Measurements from ENCODE around the gene HYAL3. TPM values are rescaled to one million over a fixed set of nuclear protein-coding genes. Genes with fewer than 3 reads are reported as not detected.

HYAL3 gene
- total RNA-seq, 1 donor from 2014 or later = 8.1 TPM

- Histone ChIP-seq H3K4me1 (peaks cover 55% of the 10 kb centered on the region), H3K4me3 (peak overlapping the region; percentile 47 to 61), H3K27me3 (no peaks in the 10 kb centered on the region), H3K36me3 (peaks cover 0 to 5% of the 10 kb centered on the region in 2 donors), H3K9me3 (no peaks in the 10 kb centered on the region), H3K27ac (peak overlapping the region; percentile 91)
- TF ChIP-seq POLR2AphosphoS5 (IDR thresholded peaks at IDR 0.05; ENCODE audit: insufficient read depth in 1 of 2, low read depth in 1 of 2) (no peak), POLR2A (IDR thresholded peaks at IDR 0.05) (no peak), CTCF (IDR thresholded peaks at IDR 0.05) (no peak)
- DNase-seq (ENCODE audit: extremely low spot score in 2 of 2) = no peak
- intact Hi-C loops (cut with DNase I) = loop anchor here (2.0 kb wide), 1 partner anchor 23 kb away; the partner anchor contains the start of gene HYAL2
Observed at GRCh38 chr3:50299929-50300680, 900 bp upstream of the HYAL3 start.

- no peak for TF ChIP-seq POLR2A (IDR thresholded peaks at IDR 0.05)
- no peak for TF ChIP-seq CTCF (IDR thresholded peaks at IDR 0.05)
- TF ChIP-seq POLR2AphosphoS5 (IDR thresholded peaks at IDR 0.05; ENCODE audit: insufficient read depth in 1 of 2, low read depth in 1 of 2) = peak in 1 of 2 donors; percentile 93
- H3K27ac ChIP-seq = peak overlapping the region; percentile 91
- no peaks in the 10 kb centered on the region for H3K9me3 ChIP-seq
- intact Hi-C loops (cut with DNase I) = loop anchor here (2.0 kb wide), 1 partner anchor 23 kb away; the partner anchor contains the start of gene HYAL2
- H3K36me3 ChIP-seq = peaks cover 0 to 5% of the 10 kb centered on the region in 2 donors
- H3K4me1 ChIP-seq = peaks cover 55% of the 10 kb centered on the region
- no peaks in the 10 kb centered on the region for H3K27me3 ChIP-seq
- H3K4me3 ChIP-seq = peak overlapping the region; percentile 47 to 61
- DNase-seq (ENCODE audit: extremely low spot score in 2 of 2) = no peak
Observed at GRCh38 chr3:50299638-50299928, 378 bp upstream of the HYAL3 start.

DNA sequence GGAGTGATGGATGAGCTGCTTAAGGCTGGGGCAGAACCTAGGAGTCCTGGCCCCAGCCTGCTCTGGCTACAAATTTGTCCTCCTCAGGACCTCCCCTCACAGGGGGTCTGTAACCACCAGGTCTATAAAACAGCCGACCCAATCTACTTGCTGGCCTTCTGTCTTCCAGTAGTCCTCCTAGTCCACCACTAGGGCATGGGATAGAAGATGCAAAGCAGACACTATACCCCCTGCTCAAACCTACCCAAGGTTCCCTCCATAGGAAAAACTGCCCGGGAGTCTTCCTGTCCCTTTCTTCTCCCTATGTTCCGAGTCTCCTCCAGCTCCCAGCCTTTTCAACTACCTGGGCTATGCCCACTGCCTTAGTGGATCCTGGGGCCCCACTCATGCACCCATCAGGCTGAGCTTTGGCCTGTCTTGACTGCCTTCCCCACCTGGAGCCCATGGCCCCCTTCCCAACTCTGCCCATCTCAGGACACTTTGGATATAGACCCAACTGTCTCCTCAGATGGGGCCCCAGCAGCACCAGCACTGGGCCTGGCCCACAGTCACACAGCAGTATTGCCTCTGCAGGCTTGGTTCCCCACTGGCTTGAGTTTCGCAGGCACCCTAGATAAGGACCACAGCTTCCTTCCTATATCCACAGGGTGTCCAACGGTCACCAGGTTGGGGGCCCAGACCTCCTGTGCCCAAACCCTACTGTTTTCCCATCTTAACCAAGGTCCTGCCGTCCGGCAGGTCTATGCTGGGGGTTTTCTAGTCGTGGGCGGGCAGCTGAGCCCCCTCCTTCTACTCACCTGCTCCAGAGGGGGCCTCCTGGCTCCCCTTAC, 1.1 kb downstream of the HYAL3 start:
- Histone ChIP-seq H3K9me3 (no peaks in the 10 kb centered on the region), H3K4me1 (peaks cover 51% of the 10 kb centered on the region), H3K4me3 (peak overlapping the region; percentile 61 to 90), H3K27ac (peak overlapping the region; percentile 83), H3K27me3 (no peaks in the 10 kb centered on the region), H3K36me3 (peaks cover 0 to 5% of the 10 kb centered on the region in 2 donors)
- DNase-seq (ENCODE audit: extremely low spot score in 2 of 2) = no peak
- TF ChIP-seq POLR2A (IDR thresholded peaks at IDR 0.05) = no peak
- TF ChIP-seq CTCF (IDR thresholded peaks at IDR 0.05) = no peak
- TF ChIP-seq POLR2AphosphoS5 (IDR thresholded peaks at IDR 0.05; ENCODE audit: insufficient read depth in 1 of 2, low read depth in 1 of 2) = no peak
- intact Hi-C loops (cut with DNase I) = loop anchor here (2.0 kb wide), 1 partner anchor 25 kb away; the partner anchor contains the start of gene HYAL2

- H3K4me3 ChIP-seq = no peak overlapping the region
- intact Hi-C loops (cut with DNase I) = no loop called here
- no peaks in the 10 kb centered on the region for H3K27me3 ChIP-seq
- DNase-seq (ENCODE audit: extremely low spot score in 2 of 2) = no peak
- TF ChIP-seq POLR2AphosphoS5 (IDR thresholded peaks at IDR 0.05; ENCODE audit: insufficient read depth in 1 of 2, low read depth in 1 of 2) (no peak), POLR2A (IDR thresholded peaks at IDR 0.05) (no peak), CTCF (IDR thresholded peaks at IDR 0.05) (no peak)
- H3K36me3 ChIP-seq = peaks cover 0 to 5% of the 10 kb centered on the region in 2 donors
- no peaks in the 10 kb centered on the region for H3K9me3 ChIP-seq
- H3K27ac ChIP-seq = peak overlapping the region; percentile 83
- peaks cover 49% of the 10 kb centered on the region for H3K4me1 ChIP-seq
Observed at GRCh38 chr3:50297384-50297775, 1.8 kb downstream of the HYAL3 start.

Measured in vagina (tissue), 2 donors.